GM12891 (cell line): Measurements from ENCODE around the gene STX1B.

Experiments
- PAX5 ChIP-seq: IDR thresholded peaks from 2 replicates; pipeline ENCODE4 v1.6.1; 2011; ENCODE audit warnings: low read length, moderate library complexity, mild to moderate bottlenecking; ENCODE audit not compliant: insufficient read depth, severe bottlenecking
- POLR2A ChIP-seq: IDR thresholded peaks from 2 replicates; pipeline ENCODE4 v1.6.1; 2011; ENCODE audit warnings: low read depth, low read length, control low read depth
- POLR2AphosphoS5 ChIP-seq: IDR thresholded peaks from 2 replicates; pipeline ENCODE4 v1.6.1; 2011; ENCODE audit warnings: low read depth, low read length, control low read depth
- SPI1 ChIP-seq: IDR thresholded peaks from 2 replicates; pipeline ENCODE4 v1.6.1; 2011; ENCODE audit warnings: low read depth, low read length, control low read depth
- TAF1 ChIP-seq: IDR thresholded peaks from 2 replicates; pipeline ENCODE4 v1.6.1; 2011; ENCODE audit warnings: low read depth, low read length, control low read depth

DNA sequence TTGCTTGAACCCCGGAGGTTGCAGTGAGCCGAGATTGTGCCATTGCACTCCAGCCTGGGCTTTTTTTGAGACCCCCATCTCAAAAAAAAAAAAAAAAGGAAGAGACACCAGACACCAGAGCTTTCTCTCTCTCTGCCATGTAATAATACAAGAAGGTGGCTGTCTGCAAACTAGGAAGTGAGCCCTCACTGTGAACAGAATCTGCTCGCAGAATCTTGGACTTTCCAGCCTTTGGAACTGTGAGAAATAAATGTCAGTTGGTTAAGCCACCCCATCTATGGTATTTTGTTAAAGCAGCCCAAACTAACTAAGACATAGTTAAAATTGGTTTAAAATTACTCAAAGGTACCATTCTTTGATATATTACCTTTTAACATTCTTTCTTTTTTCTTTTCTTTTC lies 10.1 kb upstream of the STX1B start:
- TF ChIP-seq POLR2A (no peak), POLR2AphosphoS5 (no peak), TAF1 (no peak), SPI1 (no peak), PAX5 (no peak)
